Upper lobe of left lung (tissue), 6 donors: Measurements from ENCODE around the gene C1orf21. TPM values are rescaled to one million over a fixed set of nuclear protein-coding genes. Genes with fewer than 3 reads are reported as not detected.

ENCODE experiments used
- ATAC-seq, 2 donors: fragments of 200-7000 bp; cut with Tn5 transposase; one replicate each; pipeline ENCODE4 v1.9.1; 2022; ENCODE audit warnings: mild to moderate bottlenecking in 2 of 2, moderate library complexity in 2 of 2; ENCODE audit not compliant: low FRiP score in 2 of 2
- DNase-seq, 2 donors: peaks; one replicate each; pipeline ENCODE4 v3.0.0-alpha.2; 2019 to 2020
- H3K27ac ChIP-seq, 4 donors: fragments of 200-600 bp; sonication (generic); one replicate each; pipeline ENCODE4 v1.5.1; 2016 to 2019
- H3K27me3 ChIP-seq, 4 donors: fragments of 200-600 bp; sonication (generic); one replicate each; pipeline ENCODE4 v1.5.1; 2017 to 2019
- H3K36me3 ChIP-seq, 4 donors: fragments of 200-600 bp; sonication (generic); one replicate each; pipeline ENCODE4 v1.5.1; 2016 to 2019
- H3K4me1 ChIP-seq, 4 donors: fragments of 200-600 bp; sonication (generic); one replicate each; pipeline ENCODE4 v1.5.1; 2018 to 2019
- H3K4me3 ChIP-seq, 4 donors: fragments of 200-600 bp; sonication (generic); one replicate each; pipeline ENCODE4 v1.5.1; 2017 to 2019; ENCODE audit warnings: mild to moderate bottlenecking in 2 of 4, moderate library complexity in 1 of 4
- H3K9me3 ChIP-seq, 4 donors: fragments of 200-600 bp; sonication (generic); one replicate each; pipeline ENCODE4 v1.5.1; 2018 to 2019
- EP300 ChIP-seq, 4 donors: sonication (generic); formaldehyde crosslinking; IDR thresholded peaks; one replicate each; pipeline ENCODE4 v1.5.1; 2017; ENCODE audit warnings: antibody characterized with exemption in 4 of 4, control low read depth in 2 of 4
- POLR2A ChIP-seq, 4 donors: fragments of 450-650 bp; IDR thresholded peaks; one replicate each; pipeline ENCODE4 v1.5.1; 2016 to 2017; ENCODE audit warnings: antibody characterized with exemption in 4 of 4, mild to moderate bottlenecking in 2 of 4
- POLR2AphosphoS5 ChIP-seq, 2 donors: sonication (generic); formaldehyde crosslinking; IDR thresholded peaks; one replicate each; pipeline ENCODE4 v1.5.1; 2017; ENCODE audit warnings: antibody characterized with exemption in 2 of 2
- WGBS, 2 donors: methylation state at CpG; one replicate each; pipeline ENCODE4 v1.1.5; 2017 to 2018; 5-methylcytosine and 5-hydroxymethylcytosine counted together
- total RNA-seq, 6 donors: library from RNA; depleted of rRNA in 4 of 6; stranded (reverse); fragments of >200 nt in 4 of 6; gene quantifications; one replicate each; pipeline versions ENCODE4 v1.1.0 to v1.2.1, GENCODE V29; 2016 to 2021
- TF ChIP-seq, protein P1 (sequence below), 6 experiments: fragments of 450-650 bp in 4 of 6; fragments of 200-600 bp in 2 of 6; sonication (generic) in 2 of 6; IDR thresholded peaks; one replicate each; pipeline ENCODE4 v1.5.1; 2016 to 2019; ENCODE audit warnings: antibody characterized with exemption in 6 of 6
- donor health status: DM: no; HTN: no; CAD: no; lungs with moderate emphysema.
- donor health status: DM: no; HTN: yes; CAD: no; lungs with severe emphysema.

C1orf21 gene
- total RNA-seq, 6 donors from 2014 or later: 21.4 to 110 (median 49.2) TPM

DNA sequence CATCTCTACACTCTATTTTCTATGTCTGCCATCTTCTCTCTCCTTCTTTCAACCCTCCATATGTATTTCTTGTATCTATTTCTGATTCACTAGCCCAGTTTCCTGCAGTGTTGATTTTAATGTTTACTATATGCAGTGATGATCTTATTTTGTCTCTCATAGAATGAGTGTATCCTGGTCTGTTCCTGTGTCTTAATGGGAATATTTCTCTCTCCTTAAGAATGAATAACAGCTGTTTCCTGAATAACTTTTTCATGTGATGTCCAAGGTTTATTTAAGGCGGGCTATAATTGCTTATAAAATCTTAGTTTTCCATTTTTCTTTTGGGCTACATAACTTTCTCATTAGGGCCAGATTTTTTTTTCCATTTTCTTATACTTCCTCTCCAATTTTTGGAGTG, 144.5 kb downstream of the C1orf21 start:
- Histone ChIP-seq H3K27ac (no peak overlapping the region), H3K4me1 (peaks cover 0 to 3% (median 0%) of the 10 kb centered on the region in 4 donors), H3K27me3 (no peaks in the 10 kb centered on the region), H3K9me3 (no peaks in the 10 kb centered on the region), H3K4me3 (no peak overlapping the region), H3K36me3 (no peaks in the 10 kb centered on the region)
- TF ChIP-seq POLR2AphosphoS5 (IDR thresholded peaks at IDR 0.05) (no peak), POLR2A (IDR thresholded peaks at IDR 0.05) (no peak), EP300 (IDR thresholded peaks at IDR 0.05) (no peak)
- TF ChIP-seq, protein P1, sequence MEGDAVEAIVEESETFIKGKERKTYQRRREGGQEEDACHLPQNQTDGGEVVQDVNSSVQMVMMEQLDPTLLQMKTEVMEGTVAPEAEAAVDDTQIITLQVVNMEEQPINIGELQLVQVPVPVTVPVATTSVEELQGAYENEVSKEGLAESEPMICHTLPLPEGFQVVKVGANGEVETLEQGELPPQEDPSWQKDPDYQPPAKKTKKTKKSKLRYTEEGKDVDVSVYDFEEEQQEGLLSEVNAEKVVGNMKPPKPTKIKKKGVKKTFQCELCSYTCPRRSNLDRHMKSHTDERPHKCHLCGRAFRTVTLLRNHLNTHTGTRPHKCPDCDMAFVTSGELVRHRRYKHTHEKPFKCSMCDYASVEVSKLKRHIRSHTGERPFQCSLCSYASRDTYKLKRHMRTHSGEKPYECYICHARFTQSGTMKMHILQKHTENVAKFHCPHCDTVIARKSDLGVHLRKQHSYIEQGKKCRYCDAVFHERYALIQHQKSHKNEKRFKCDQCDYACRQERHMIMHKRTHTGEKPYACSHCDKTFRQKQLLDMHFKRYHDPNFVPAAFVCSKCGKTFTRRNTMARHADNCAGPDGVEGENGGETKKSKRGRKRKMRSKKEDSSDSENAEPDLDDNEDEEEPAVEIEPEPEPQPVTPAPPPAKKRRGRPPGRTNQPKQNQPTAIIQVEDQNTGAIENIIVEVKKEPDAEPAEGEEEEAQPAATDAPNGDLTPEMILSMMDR (IDR thresholded peaks at IDR 0.05): no peak
- 54 to 71% methylated on average over 1 of the region's 1 CpG for WGBS, 2 donors
- DNase-seq (no peak), ATAC-seq (no peak)

DNA sequence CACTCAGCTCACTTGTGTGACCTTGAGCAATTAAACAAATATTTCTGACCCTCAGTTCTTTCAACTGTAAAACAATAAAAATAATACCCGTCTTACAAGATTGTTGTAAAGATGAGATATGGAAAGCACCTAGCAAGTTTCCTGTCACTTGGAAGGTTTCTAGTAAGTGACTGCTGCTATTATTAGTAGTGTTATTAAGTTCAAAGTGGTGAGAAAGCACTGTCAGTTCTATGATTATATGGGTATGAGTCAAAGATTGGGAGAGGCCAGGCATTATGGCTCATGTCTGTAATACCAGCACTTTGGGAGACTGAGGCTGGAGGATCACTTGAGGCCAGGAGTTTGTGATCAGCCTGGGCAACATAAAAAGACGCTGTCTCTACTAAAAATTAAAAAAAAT, 145.4 kb downstream of the C1orf21 start:
- no peak overlapping the region for H3K27ac ChIP-seq
- 75 to 76% methylated on average over 2 of the region's 2 CpGs for WGBS, 2 donors

DNA sequence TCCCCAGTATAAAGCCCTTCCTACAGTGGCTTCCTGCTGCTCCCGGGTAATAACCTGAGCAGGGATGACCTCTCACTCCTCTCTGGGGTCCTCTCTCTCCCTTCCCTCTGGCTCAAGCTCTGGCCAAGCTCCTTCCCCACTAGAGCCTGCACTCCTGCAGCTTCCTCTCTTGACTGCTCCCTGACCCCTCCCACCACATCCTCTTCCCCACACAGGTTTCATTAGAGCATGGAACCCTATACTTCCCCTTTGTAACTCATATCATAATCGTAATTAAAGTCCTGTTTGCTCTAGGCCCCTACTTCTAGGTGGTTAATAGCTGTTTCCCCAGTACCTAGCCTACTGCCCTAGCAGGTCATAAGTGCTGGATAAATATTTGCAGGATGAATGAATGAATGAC, 146.2 kb downstream of the C1orf21 start:
- Histone ChIP-seq H3K27ac (no peak overlapping the region), H3K4me1 (peaks cover 0 to 3% (median 0%) of the 10 kb centered on the region in 4 donors), H3K4me3 (no peak overlapping the region), H3K36me3 (no peaks in the 10 kb centered on the region), H3K27me3 (no peaks in the 10 kb centered on the region), H3K9me3 (no peaks in the 10 kb centered on the region)
- 49 to 58% methylated on average over 2 of the region's 2 CpGs for WGBS, 2 donors
- ATAC-seq (peak in 1 of 2 donors; percentile 45), DNase-seq (no peak)
- TF ChIP-seq EP300 (IDR thresholded peaks at IDR 0.05): no peak
- TF ChIP-seq, protein P1 (IDR thresholded peaks at IDR 0.05): no peak
- TF ChIP-seq POLR2AphosphoS5 (IDR thresholded peaks at IDR 0.05): no peak
- no peak for TF ChIP-seq POLR2A (IDR thresholded peaks at IDR 0.05)

More for the DNA sequence above, 145.4 kb downstream of the C1orf21 start:
- no peak for DNase-seq
- no peak overlapping the region for H3K4me3 ChIP-seq
- no peaks in the 10 kb centered on the region for H3K9me3 ChIP-seq
- TF ChIP-seq POLR2AphosphoS5 (IDR thresholded peaks at IDR 0.05): no peak
- no peak for TF ChIP-seq POLR2A (IDR thresholded peaks at IDR 0.05)
- TF ChIP-seq EP300 (IDR thresholded peaks at IDR 0.05): no peak
- TF ChIP-seq, protein P1 (IDR thresholded peaks at IDR 0.05): no peak
- no peaks in the 10 kb centered on the region for H3K36me3 ChIP-seq
- no peak for ATAC-seq
- peaks cover 0 to 3% (median 0%) of the 10 kb centered on the region in 4 donors for H3K4me1 ChIP-seq
- H3K27me3 ChIP-seq: no peaks in the 10 kb centered on the region

DNA sequence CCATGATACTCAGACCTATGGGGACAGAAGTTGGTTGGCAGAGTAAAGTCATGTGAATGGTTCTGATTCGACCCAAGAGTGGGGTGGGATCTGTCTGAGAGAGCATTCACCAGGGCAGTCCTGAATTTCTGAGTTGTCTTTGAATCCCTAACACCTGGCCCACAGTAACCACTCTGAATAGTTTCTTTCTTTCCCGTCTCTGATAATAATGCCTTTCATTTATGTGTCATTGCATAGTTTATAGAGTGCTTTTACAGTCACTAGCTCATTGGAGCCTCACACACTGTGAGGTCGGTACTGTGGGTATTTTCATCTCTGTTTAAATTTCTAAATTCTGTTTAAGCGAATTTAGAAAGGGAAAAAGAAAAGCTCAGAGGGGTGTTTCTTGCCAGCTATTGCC, 147.1 kb downstream of the C1orf21 start:
- WGBS, 2 donors: 84 to 91% methylated on average over 4 of the region's 4 CpGs
- Histone ChIP-seq H3K4me1 (peaks cover 0 to 3% (median 0%) of the 10 kb centered on the region in 4 donors), H3K4me3 (no peak overlapping the region), H3K36me3 (no peaks in the 10 kb centered on the region), H3K27me3 (no peaks in the 10 kb centered on the region), H3K9me3 (no peaks in the 10 kb centered on the region), H3K27ac (no peak overlapping the region)
- TF ChIP-seq POLR2AphosphoS5 (IDR thresholded peaks at IDR 0.05) (no peak), EP300 (IDR thresholded peaks at IDR 0.05) (no peak), POLR2A (IDR thresholded peaks at IDR 0.05) (no peak)
- TF ChIP-seq, protein P1 (IDR thresholded peaks at IDR 0.05): no peak
- no peak for ATAC-seq
- no peak for DNase-seq

DNA sequence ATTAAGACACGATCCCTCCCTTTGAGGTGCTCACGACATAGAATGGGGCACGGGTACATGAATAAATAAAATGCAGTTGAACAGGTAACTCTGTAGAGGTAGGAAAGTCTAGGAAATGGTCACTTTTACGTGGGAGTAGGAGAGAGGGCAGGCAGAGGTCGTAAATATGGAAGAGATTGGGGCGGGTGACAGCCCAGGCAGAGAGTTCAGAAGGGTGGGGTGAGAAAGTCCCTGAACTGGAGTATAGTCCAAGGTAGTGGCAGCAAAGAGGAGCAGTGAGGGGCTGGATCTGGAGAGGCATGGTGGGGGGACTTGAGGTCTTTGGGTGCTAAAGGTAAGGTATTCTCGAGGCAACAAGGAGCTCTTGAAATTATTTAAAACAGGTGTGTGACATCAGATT, 147.9 kb downstream of the C1orf21 start:
- ATAC-seq (no peak), DNase-seq (no peak)
- no peaks in the 10 kb centered on the region for H3K27me3 ChIP-seq
- 86 to 88% methylated on average over 7 of the region's 7 CpGs for WGBS, 2 donors
- peak overlapping the region; percentile 14 to 57 (median 36) for H3K27ac ChIP-seq
- TF ChIP-seq, protein P1 (IDR thresholded peaks at IDR 0.05): no peak
- no peak for TF ChIP-seq POLR2A (IDR thresholded peaks at IDR 0.05)
- TF ChIP-seq POLR2AphosphoS5 (IDR thresholded peaks at IDR 0.05): no peak
- TF ChIP-seq EP300 (IDR thresholded peaks at IDR 0.05): no peak
- no peak overlapping the region for H3K4me3 ChIP-seq
- peaks cover 0 to 3% (median 0%) of the 10 kb centered on the region in 4 donors for H3K4me1 ChIP-seq
- no peaks in the 10 kb centered on the region for H3K36me3 ChIP-seq
- H3K9me3 ChIP-seq: no peaks in the 10 kb centered on the region
